Loucy (cell line): ENCODE measurements around the gene ANKRD34A.
"Not testable (repeated sequence)": the region's sequence is repeated elsewhere in the genome, so short reads cannot be mapped to it uniquely, and the experiment has no call there.

Experiments
- H2AFZ ChIP-seq: fragments of 200-600 bp; sonication (generic); 2 replicates; pipeline ENCODE4 v1.6.0; 2016; ENCODE audit warnings: antibody characterized with exemption, mild to moderate bottlenecking, low read length, moderate library complexity
- H3F3A ChIP-seq: fragments of 200-600 bp; 2 replicates; pipeline ENCODE4 v1.6.0; 2016; ENCODE audit warnings: antibody characterized with exemption, low read depth, mild to moderate bottlenecking
- H3K27me3 ChIP-seq: fragments of 200-600 bp; sonication (generic); 2 replicates; pipeline ENCODE4 v1.6.1; 2014; ENCODE audit warnings: low read length, mild to moderate bottlenecking; ENCODE audit not compliant: insufficient read depth, poor library complexity, severe bottlenecking
- H3K36me3 ChIP-seq: fragments of 200-600 bp; sonication (generic); 2 replicates; pipeline ENCODE4 v1.6.1; 2016; ENCODE audit warnings: low read length; ENCODE audit not compliant: insufficient read depth
- H3K4me1 ChIP-seq: fragments of 200-600 bp; sonication (generic); 2 replicates; pipeline ENCODE4 v1.5.1; 2014; ENCODE audit warnings: low read length, mild to moderate bottlenecking; ENCODE audit not compliant: insufficient read depth, poor library complexity, severe bottlenecking
- H3K4me2 ChIP-seq: fragments of 200-600 bp; sonication (generic); 2 replicates; pipeline ENCODE4 v1.6.0; 2014; ENCODE audit warnings: antibody characterized with exemption, low read length, low read depth, mild to moderate bottlenecking; ENCODE audit not compliant: poor library complexity, severe bottlenecking
- H3K4me3 ChIP-seq: fragments of 200-600 bp; sonication (generic); 2 replicates; pipeline ENCODE4 v1.5.1; 2014; ENCODE audit warnings: low read length, mild to moderate bottlenecking, mixed read lengths; ENCODE audit not compliant: poor library complexity, severe bottlenecking
- H3K79me2 ChIP-seq: fragments of 200-600 bp; sonication (generic); 2 replicates; pipeline ENCODE4 v1.6.1; 2014; ENCODE audit warnings: low read length; ENCODE audit not compliant: insufficient read depth
- H3K9ac ChIP-seq: fragments of 200-600 bp; sonication (generic); 2 replicates; pipeline ENCODE4 v1.6.0; 2014; ENCODE audit warnings: mild to moderate bottlenecking, low read depth, low read length, moderate library complexity; ENCODE audit not compliant: poor library complexity, severe bottlenecking
- H3K9me2 ChIP-seq: fragments of 200-600 bp; sonication (generic); replicated peaks from 2 replicates; pipeline ENCODE4 v1.6.1; 2016; ENCODE audit warnings: low read depth, low read length, mixed read lengths
- H3K9me3 ChIP-seq: fragments of 200-600 bp; sonication (generic); 2 replicates; pipeline ENCODE4 v1.6.1; 2014; ENCODE audit warnings: mild to moderate bottlenecking, antibody characterized with exemption, low read length, low read depth; ENCODE audit not compliant: insufficient read depth
- H4K20me1 ChIP-seq: fragments of 200-600 bp; sonication (generic); 2 replicates; pipeline ENCODE4 v1.6.0; 2014; ENCODE audit warnings: antibody characterized with exemption, low read length, mild to moderate bottlenecking; ENCODE audit not compliant: insufficient read depth, poor library complexity, severe bottlenecking
- CTCF ChIP-seq: fragments of 200-600 bp; sonication (generic); conservative IDR thresholded peaks from 2 replicates; pipeline ENCODE4 v1.5.1; 2014; ENCODE audit warnings: mild to moderate bottlenecking, antibody characterized with exemption, low read length
- EZH2phosphoT487 ChIP-seq: fragments of 200-600 bp; IDR thresholded peaks from 2 replicates; pipeline ENCODE4 v1.6.1; 2018; ENCODE audit warnings: antibody characterized with exemption, mild to moderate bottlenecking, moderate library complexity, borderline replicate concordance

The ANKRD34A gene

GRCh38 chr1:145927063-145927886 is 37.1 kb downstream of the ANKRD34A start, which contains the start of gene RBM8A:
Gene RBM8A (minus strand): TSS chr1:145927484. CDS start chr1:145927426, 58 bp downstream.
- Histone ChIP-seq H2AFZ (peak within 1 kb of the TSS; percentile 73), H4K20me1 (peaks cover 14% of the 10 kb centered on the region), H3K79me2 (peaks cover 31% of the 10 kb centered on the region), H3K4me2 (peak within 1 kb of the TSS; percentile 94), H3K4me3 (peak within 1 kb of the TSS; percentile 99), H3F3A (0 out of 2 replicates have a peak, but pooled peaks cover 4% of the 10 kb centered on the region), H3K9ac (peak within 1 kb of the TSS; percentile 100), H3K9me3 (no peaks in the 10 kb centered on the region), H3K4me1 (peaks cover 18% of the 10 kb centered on the region), H3K9me2 (no peaks in the 10 kb centered on the region), H3K27me3 (no peaks in the 10 kb centered on the region), H3K36me3 (peaks cover 6% of the 10 kb centered on the region; the same call in 1 of the 2 replicates)
- TF ChIP-seq EZH2phosphoT487: no peak
- peak; percentile 76 for TF ChIP-seq CTCF

GRCh38 chr1:145926686-145927062 is 37.7 kb downstream of the ANKRD34A start:
- Histone ChIP-seq H3K4me2 (peak overlapping the region; percentile 94), H3K79me2 (peaks cover 31% of the 10 kb centered on the region), H3K9me2 (no peaks in the 10 kb centered on the region), H4K20me1 (peaks cover 14% of the 10 kb centered on the region), H3K4me3 (peak overlapping the region; percentile 99), H2AFZ (no peak overlapping the region), H3K27me3 (no peaks in the 10 kb centered on the region), H3F3A (0 out of 2 replicates have a peak, but pooled peaks cover 5% of the 10 kb centered on the region), H3K36me3 (peaks cover 6% of the 10 kb centered on the region; the same call in 1 of the 2 replicates), H3K4me1 (peaks cover 18% of the 10 kb centered on the region), H3K9me3 (no peaks in the 10 kb centered on the region), H3K9ac (peak overlapping the region; percentile 100)
- TF ChIP-seq EZH2phosphoT487 (no peak), CTCF (no peak)

- H3F3A ChIP-seq: 0 out of 2 replicates have a peak, but pooled peaks cover 9% of the 10 kb centered on the region
- H2AFZ ChIP-seq: no peak overlapping the region
- no peak for TF ChIP-seq EZH2phosphoT487
- no peak for TF ChIP-seq CTCF
- H4K20me1 ChIP-seq: peaks cover 14% of the 10 kb centered on the region
- H3K9ac ChIP-seq: no peak overlapping the region
- H3K36me3 ChIP-seq: peaks cover 6% of the 10 kb centered on the region; the same call in 1 of the 2 replicates
- H3K9me2 ChIP-seq: no peaks in the 10 kb centered on the region
- H3K4me2 ChIP-seq: no peak overlapping the region
- H3K27me3 ChIP-seq: no peaks in the 10 kb centered on the region
- H3K4me3 ChIP-seq: no peak overlapping the region
- peaks cover 29% of the 10 kb centered on the region for H3K79me2 ChIP-seq
- H3K4me1 ChIP-seq: peaks cover 23% of the 10 kb centered on the region
- H3K9me3 ChIP-seq: no peaks in the 10 kb centered on the region
Observed at GRCh38 chr1:145922266-145922665, 42.1 kb downstream of the ANKRD34A start.

- not testable (repeated sequence) for H3K4me2 ChIP-seq, H2AFZ ChIP-seq, H3K4me3 ChIP-seq, H3K27me3 ChIP-seq, H3K9ac ChIP-seq, H3K36me3 ChIP-seq, H4K20me1 ChIP-seq, H3K9me2 ChIP-seq, H3F3A ChIP-seq, H3K9me3 ChIP-seq
- H3K4me1 ChIP-seq: peaks cover 14% of the 10 kb centered on the region
- peaks cover 12% of the 10 kb centered on the region; the same call in 1 of the 2 replicates for H3K79me2 ChIP-seq
Observed at GRCh38 chr1:145920297-145920696, 44.1 kb downstream of the ANKRD34A start.
